Measurements from ENCODE around the gene LTBP2.

DNA sequence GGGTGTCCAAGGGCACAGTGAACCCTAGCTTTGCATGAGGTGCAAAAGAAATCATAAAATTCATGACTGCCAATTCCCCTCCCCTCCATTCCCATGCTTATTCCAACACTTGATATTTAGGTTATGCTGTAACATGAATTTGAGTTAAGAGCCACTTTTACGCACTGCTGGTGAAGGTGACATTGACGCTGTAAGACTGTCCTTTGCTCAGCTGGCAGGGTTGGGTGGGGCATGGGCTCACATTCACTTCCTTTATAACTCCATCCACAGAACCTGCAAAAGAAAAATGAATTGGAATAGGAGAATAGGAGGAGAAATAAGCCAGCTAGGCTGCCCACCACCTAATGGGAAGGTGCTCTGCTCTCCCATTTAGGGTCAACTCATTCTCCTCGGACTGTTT lies 125.9 kb downstream of the LTBP2 start:
- TF ChIP-seq POLR2A (IDR thresholded peaks at IDR 0.05; ENCODE audit: low read depth, low read length) (no peak), TAF1 (IDR thresholded peaks at IDR 0.05; ENCODE audit: borderline replicate concordance, low read depth, low read length) (no peak)

Data from GM12892 (cell line).